IMR-90 (cell line): ENCODE results near the gene PFKP. TPM values are rescaled to one million over a fixed set of nuclear protein-coding genes. Genes with fewer than 3 reads are reported as not detected.

Experiments
- ATAC-seq: fragments of 200-7000 bp; cut with Tn5 transposase; 2 replicates; pipeline ENCODE4 v1.9.1; 2020; ENCODE audit warnings: low read depth, mild to moderate bottlenecking, moderate library complexity
- BruUV-seq: library from RNA; stranded (reverse); fragments of 400-500 nt; replicated peaks from 2 replicates; lab custom pipeline; 2021; lab: Mats Ljungman, UMichigan
- CTCF ChIA-PET: fragments of 300-600 bp; formaldehyde crosslinking; extraction: SDS; loops from one replicate; lab custom pipeline; 2021; ENCODE audit warnings: antibody characterized with exemption; lab: Yijun Ruan, JAX
- POLR2A ChIA-PET: fragments of 300-600 bp; sonication (Branson Sonifier 250); formaldehyde crosslinking; loops from one replicate; lab custom pipeline; 2022; ENCODE audit warnings: antibody characterized with exemption; ENCODE audit not compliant: unreplicated experiment; lab: Charles Lee
- DNase-seq: peaks from one replicate; pipeline ENCODE4 v3.0.0; 2013
- H2AFZ ChIP-seq: replicated peaks from 2 replicates; pipeline ENCODE3; 2013; ENCODE audit warnings: low read length, mild to moderate bottlenecking; ENCODE audit not compliant: poor library complexity
- H2AK5ac ChIP-seq: 2 replicates; pipeline ENCODE4 v1.6.1; 2013; ENCODE audit warnings: low read depth, low read length, inconsistent platforms
- H2AK9ac ChIP-seq: replicated peaks from 2 replicates; pipeline ENCODE3; 2013; ENCODE audit warnings: mild to moderate bottlenecking, low read depth, low read length, moderate library complexity; ENCODE audit not compliant: poor library complexity
- H2BK120ac ChIP-seq: 2 replicates; pipeline ENCODE4 v1.6.1; 2013; ENCODE audit warnings: low read depth, low read length, inconsistent platforms
- H2BK15ac ChIP-seq: 3 replicates; pipeline ENCODE4 v1.6.1; 2013; ENCODE audit warnings: low read depth, low read length, inconsistent platforms
- H2BK20ac ChIP-seq: 2 replicates; pipeline ENCODE4 v1.6.1; 2013; ENCODE audit warnings: low read depth, mild to moderate bottlenecking, inconsistent platforms, low read length, moderate library complexity
- H2BK5ac ChIP-seq: 2 replicates; pipeline ENCODE4 v1.6.1; 2013; ENCODE audit warnings: mild to moderate bottlenecking, low read depth, low read length, inconsistent platforms; ENCODE audit not compliant: poor library complexity, severe bottlenecking
- H3K14ac ChIP-seq: replicated peaks from 2 replicates; pipeline ENCODE4 v1.6.1; 2013; ENCODE audit warnings: low read depth, low read length, inconsistent platforms
- H3K18ac ChIP-seq: 2 replicates; pipeline ENCODE4 v1.6.1; 2013; ENCODE audit warnings: low read depth, low read length, control low read depth
- H3K23ac ChIP-seq: 2 replicates; pipeline ENCODE4 v1.6.1; 2013; ENCODE audit warnings: low read depth, low read length, inconsistent platforms
- H3K27ac ChIP-seq: 2 replicates; pipeline ENCODE4 v1.5.1; 2013; ENCODE audit warnings: mild to moderate bottlenecking, control low read depth, low read length; ENCODE audit not compliant: insufficient read depth
- H3K27me3 ChIP-seq: 2 replicates; pipeline ENCODE4 v1.6.1; 2013; ENCODE audit warnings: low read length; ENCODE audit not compliant: control insufficient read depth, insufficient read depth
- H3K36me3 ChIP-seq: 2 replicates; pipeline ENCODE4 v1.6.1; 2013; ENCODE audit warnings: low read length, mixed read lengths; ENCODE audit not compliant: control insufficient read depth, insufficient read depth
- H3K4ac ChIP-seq: 2 replicates; pipeline ENCODE4 v1.6.1; 2013; ENCODE audit warnings: low read depth, low read length, inconsistent platforms
- H3K4me1 ChIP-seq: 2 replicates; pipeline ENCODE4 v1.6.1; 2013; ENCODE audit warnings: low read length, mixed read lengths; ENCODE audit not compliant: control insufficient read depth, insufficient read depth
- H3K4me2 ChIP-seq: 2 replicates; pipeline ENCODE4 v1.6.1; 2013; ENCODE audit warnings: low read depth, mild to moderate bottlenecking, control low read depth, low read length, moderate library complexity
- H3K4me3 ChIP-seq: 2 replicates; pipeline ENCODE4 v1.5.1; 2013; ENCODE audit warnings: low read depth, mild to moderate bottlenecking, control low read depth, low read length, moderate library complexity; ENCODE audit not compliant: insufficient read depth
- H3K56ac ChIP-seq: 2 replicates; pipeline ENCODE4 v1.6.1; 2013; ENCODE audit warnings: low read length, inconsistent platforms; ENCODE audit not compliant: insufficient read depth; ENCODE audit errors: extremely low read depth
- H3K79me1 ChIP-seq, 2 experiments: 2 replicates each; pipeline ENCODE4 v1.6.1; 2013; ENCODE audit warnings: low read length in 2 of 2, inconsistent platforms in 1 of 2, low read depth in 1 of 2
- H3K9ac ChIP-seq: 2 replicates; pipeline ENCODE4 v1.6.1; 2013; ENCODE audit warnings: low read depth, low read length, control low read depth
- H3K9me1 ChIP-seq: 2 replicates; pipeline ENCODE4 v1.6.1; 2013; ENCODE audit warnings: low read length, inconsistent platforms; ENCODE audit not compliant: insufficient read depth
- H3K9me3 ChIP-seq: 2 replicates; pipeline ENCODE4 v1.6.1; 2013; ENCODE audit warnings: low read length; ENCODE audit not compliant: control insufficient read depth, insufficient read depth
- H4K20me1 ChIP-seq: 2 replicates; pipeline ENCODE4 v1.6.1; 2013; ENCODE audit warnings: low read length, inconsistent platforms; ENCODE audit not compliant: insufficient read depth
- H4K5ac ChIP-seq: 2 replicates; pipeline ENCODE4 v1.6.1; 2013; ENCODE audit warnings: mild to moderate bottlenecking, low read depth, low read length, control low read depth
- H4K8ac ChIP-seq, 2 experiments: 2 replicates each; pipeline ENCODE4 v1.6.1; 2013; ENCODE audit warnings: low read depth in 2 of 2, low read length in 2 of 2, control low read depth in 1 of 2, inconsistent platforms in 1 of 2
- H4K91ac ChIP-seq: 2 replicates; pipeline ENCODE4 v1.6.1; 2013; ENCODE audit warnings: low read depth, low read length, inconsistent platforms; ENCODE audit not compliant: insufficient read depth
- BHLHE40 ChIP-seq: fragments of 150-350 bp; IDR thresholded peaks from 2 replicates; pipeline ENCODE4 v1.6.1; 2016; ENCODE audit warnings: mild to moderate bottlenecking, low read depth, low read length
- CHD1 ChIP-seq: IDR thresholded peaks from 2 replicates; pipeline ENCODE4 v1.6.1; 2012; ENCODE audit warnings: low read depth, low read length, improper control_type of control experiment
- NFE2L2 ChIP-seq: fragments of 150-350 bp; IDR thresholded peaks from 2 replicates; pipeline ENCODE4 v1.6.1; 2016; ENCODE audit warnings: low read depth, mild to moderate bottlenecking, low read length
- POLR2A ChIP-seq: IDR thresholded peaks from 2 replicates; pipeline ENCODE4 v1.6.1; 2012; ENCODE audit warnings: mild to moderate bottlenecking, low read depth, low read length
- RFX5 ChIP-seq: IDR thresholded peaks from 2 replicates; pipeline ENCODE4 v1.8.0; 2012; ENCODE audit warnings: low read depth, mild to moderate bottlenecking, low read length, moderate library complexity
- WGBS, 2 experiments: methylation state at CpG; one replicate each; pipeline versions ENCODE4 v1.1.5 to v1.1.7; 2013; ENCODE audit warnings: missing lambda C conversion rate in 2 of 2; ENCODE audit not compliant: insufficient read length in 1 of 2; ENCODE audit errors: extremely low coverage in 2 of 2; 5-methylcytosine and 5-hydroxymethylcytosine counted together
- dilution Hi-C: fragments of 300-500 bp; cut with HindIII; formaldehyde crosslinking; loops from one replicate; pipeline ENCODE4 v1.14.3; 2018; ENCODE audit warnings: low sequenced_read_pairs; ENCODE audit not compliant: unreplicated experiment
- in situ Hi-C: fragments of 300-500 bp; cut with MboI; formaldehyde crosslinking; loops from 3 replicates; pipeline ENCODE4 v1.14.3; 2019; ENCODE audit warnings: low sequenced_read_pairs, inconsistent platforms, mixed read lengths
- intact Hi-C: fragments of 100-400 bp; cut with micrococcal nuclease; formaldehyde crosslinking; loops from 2 replicates; pipeline ENCODE4 v1.10.0; 2022
- polyA plus RNA-seq, 3 experiments: library from polyadenylated mRNA; depleted of rRNA; stranded (reverse); fragments of >200 nt; gene quantifications; 2 replicates each; pipeline ENCODE4 v1.2.3, GENCODE V29; 2012; ENCODE audit warnings: low replicate concordance in 1 of 3
- total RNA-seq: library from RNA; depleted of rRNA; stranded (reverse); fragments of >200 nt; gene quantifications from 2 replicates; pipeline ENCODE4 v1.2.3, GENCODE V29; 2012
- TF ChIP-seq, protein P1 (sequence below): conservative IDR thresholded peaks from 2 replicates; pipeline ENCODE4 v1.5.1; 2012; ENCODE audit warnings: mild to moderate bottlenecking, low read depth, low read length, improper control_type of control experiment
- TF ChIP-seq, protein P2 (sequence below): fragments of 150-350 bp; IDR thresholded peaks from 2 replicates; pipeline ENCODE4 v1.6.1; 2017; ENCODE audit warnings: mild to moderate bottlenecking, antibody characterized with exemption, low read length, low read depth

Gene PFKP
- total and polyA plus RNA-seq, 2 of the 4 experiments (the other 2 are of a cell fraction) = 223 to 294 TPM

DNA sequence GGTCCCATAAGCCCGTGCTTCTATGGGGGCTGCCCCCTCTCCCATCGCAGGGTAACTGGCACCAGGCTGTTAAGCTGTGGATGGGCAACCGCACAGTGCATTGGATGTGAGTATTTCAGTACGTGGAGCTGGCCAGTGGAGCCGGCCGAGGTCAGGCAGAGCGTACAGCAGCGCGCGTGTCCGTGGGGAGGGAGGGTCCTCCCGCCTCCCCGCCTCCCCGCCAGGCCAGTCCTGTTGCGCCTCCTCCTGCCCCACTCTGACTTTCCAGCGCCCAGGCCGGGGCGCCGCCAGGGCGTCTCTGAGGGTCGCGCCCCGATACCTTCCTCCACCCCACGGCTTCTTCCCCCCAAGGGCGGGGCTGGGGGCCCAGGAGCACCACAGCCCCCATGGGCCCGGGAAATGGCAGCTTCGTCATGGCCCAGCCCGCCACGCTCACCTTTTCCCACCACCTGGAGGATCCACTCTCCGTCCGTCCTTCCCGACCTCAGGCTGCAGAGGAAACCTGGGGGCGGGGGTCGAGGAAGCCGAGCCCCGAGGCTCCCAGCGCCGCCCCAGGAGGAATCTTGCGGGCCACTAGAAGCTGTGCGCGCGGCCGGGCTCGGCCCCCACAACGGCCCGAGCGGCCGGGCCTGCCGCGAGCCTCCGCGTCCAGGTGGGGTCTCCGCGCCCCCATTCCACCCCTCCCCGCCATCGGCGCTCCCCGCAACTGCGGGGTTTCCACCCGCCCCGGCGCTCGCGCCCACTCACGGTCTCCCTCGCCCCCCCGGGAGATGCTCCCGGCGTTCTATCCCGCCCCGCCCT, 831 bp upstream of the PFKP start (continued):
- TF ChIP-seq, protein P1, sequence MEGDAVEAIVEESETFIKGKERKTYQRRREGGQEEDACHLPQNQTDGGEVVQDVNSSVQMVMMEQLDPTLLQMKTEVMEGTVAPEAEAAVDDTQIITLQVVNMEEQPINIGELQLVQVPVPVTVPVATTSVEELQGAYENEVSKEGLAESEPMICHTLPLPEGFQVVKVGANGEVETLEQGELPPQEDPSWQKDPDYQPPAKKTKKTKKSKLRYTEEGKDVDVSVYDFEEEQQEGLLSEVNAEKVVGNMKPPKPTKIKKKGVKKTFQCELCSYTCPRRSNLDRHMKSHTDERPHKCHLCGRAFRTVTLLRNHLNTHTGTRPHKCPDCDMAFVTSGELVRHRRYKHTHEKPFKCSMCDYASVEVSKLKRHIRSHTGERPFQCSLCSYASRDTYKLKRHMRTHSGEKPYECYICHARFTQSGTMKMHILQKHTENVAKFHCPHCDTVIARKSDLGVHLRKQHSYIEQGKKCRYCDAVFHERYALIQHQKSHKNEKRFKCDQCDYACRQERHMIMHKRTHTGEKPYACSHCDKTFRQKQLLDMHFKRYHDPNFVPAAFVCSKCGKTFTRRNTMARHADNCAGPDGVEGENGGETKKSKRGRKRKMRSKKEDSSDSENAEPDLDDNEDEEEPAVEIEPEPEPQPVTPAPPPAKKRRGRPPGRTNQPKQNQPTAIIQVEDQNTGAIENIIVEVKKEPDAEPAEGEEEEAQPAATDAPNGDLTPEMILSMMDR = no peak
- TF ChIP-seq RFX5 = no peak
- no peak for TF ChIP-seq POLR2A

DNA sequence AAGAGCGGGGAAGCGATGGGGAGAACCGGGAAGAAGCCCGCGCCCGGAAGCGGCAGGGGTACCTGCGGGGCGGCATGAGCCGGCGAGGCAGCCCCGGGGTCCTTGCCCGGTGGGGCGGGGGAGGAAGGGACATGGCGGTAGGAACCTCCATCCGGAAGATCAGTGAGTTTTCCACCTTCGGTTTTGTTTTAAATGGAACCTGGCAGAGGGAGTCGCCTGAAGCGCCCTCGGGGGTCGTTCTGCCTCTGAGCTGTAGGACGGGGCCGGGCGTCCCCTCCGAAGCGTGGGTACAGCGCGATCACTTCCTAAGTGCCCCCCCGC, 471 bp downstream of the PFKP start:
- 0 out of 2 replicates have a peak overlapping the region, but pooled peaks have one; percentile 8 for H4K5ac ChIP-seq
- peak overlapping the region; percentile 27; the same call in 1 of the 2 replicates for H3K18ac ChIP-seq
- H2BK5ac ChIP-seq = peak overlapping the region; percentile 78
- peak overlapping the region; percentile 46; the same call in 1 of the 2 replicates for H2BK120ac ChIP-seq
- H3K4ac ChIP-seq = peak overlapping the region; percentile 81
- peak overlapping the region; percentile 95 for H3K9ac ChIP-seq
- H3K9me3 ChIP-seq = no peaks in the 10 kb centered on the region
- no peak overlapping the region for H2BK20ac ChIP-seq
- DNase-seq (no peak), ATAC-seq (peak; percentile 4)
- no TSS peak for BruUV-seq
- H2BK15ac ChIP-seq = no peak overlapping the region
- H3K36me3 ChIP-seq = peaks cover 25% of the 10 kb centered on the region
- CTCF ChIA-PET = no interaction called here
- peak overlapping the region; percentile 74 to 75; a peak in 3 of 4 replicates for H4K8ac ChIP-seq
- H3K27ac ChIP-seq = peak overlapping the region; percentile 94
- intact Hi-C loops (loop anchor here (1.0 to 2.0 kb wide), 3 partner anchors 19 to 39 kb away; no protein-coding TSS in a partner anchor), in situ Hi-C loops (no loop called here), dilution Hi-C loops (no loop called here)
- H2AK5ac ChIP-seq = peak overlapping the region; percentile 53
- peak overlapping the region; percentile 35; the same call in 1 of the 2 replicates for H3K56ac ChIP-seq
- POLR2A ChIA-PET = no interaction called here
- no peaks in the 10 kb centered on the region for H3K27me3 ChIP-seq
- TF ChIP-seq, protein P2, sequence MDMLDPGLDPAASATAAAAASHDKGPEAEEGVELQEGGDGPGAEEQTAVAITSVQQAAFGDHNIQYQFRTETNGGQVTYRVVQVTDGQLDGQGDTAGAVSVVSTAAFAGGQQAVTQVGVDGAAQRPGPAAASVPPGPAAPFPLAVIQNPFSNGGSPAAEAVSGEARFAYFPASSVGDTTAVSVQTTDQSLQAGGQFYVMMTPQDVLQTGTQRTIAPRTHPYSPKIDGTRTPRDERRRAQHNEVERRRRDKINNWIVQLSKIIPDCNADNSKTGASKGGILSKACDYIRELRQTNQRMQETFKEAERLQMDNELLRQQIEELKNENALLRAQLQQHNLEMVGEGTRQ = no peak
- TF ChIP-seq BHLHE40 (no peak), CHD1 (no peak), NFE2L2 (no peak)
- H3K4me3 ChIP-seq = peak overlapping the region; percentile 100
- H4K20me1 ChIP-seq = peaks cover 32% of the 10 kb centered on the region
- peak overlapping the region; percentile 97 for H2AK9ac ChIP-seq
- peak overlapping the region; percentile 54 for H3K4me2 ChIP-seq
- peak overlapping the region; percentile 32; the same call in 1 of the 2 replicates for H4K91ac ChIP-seq
- WGBS, 2 experiments = 3% methylated on average over 6 of the region's 29 CpGs; no CpG with 5 or more reads in 1 of the 2 experiments
- H3K4me1 ChIP-seq = peaks cover 17% of the 10 kb centered on the region
- peaks cover 23% of the 10 kb centered on the region for H3K9me1 ChIP-seq
- H3K79me1 ChIP-seq = peaks cover 6 to 35% of the 10 kb centered on the region in 2 experiments; a peak in 3 of 4 replicates
- H3K14ac ChIP-seq = peak overlapping the region; percentile 81
- peak overlapping the region; percentile 71 for H3K23ac ChIP-seq
- peak overlapping the region; percentile 79 for H2AFZ ChIP-seq
